ENCODE data around the gene GPX2. TPM values are rescaled to one million over a fixed set of nuclear protein-coding genes. Genes with fewer than 3 reads are reported as not detected.

Gene GPX2
- polyA plus RNA-seq, 5 donors: 0.55 to 1.2 (median 0.72) TPM

GRCh38 chr14:64960762-64961276, 18.3 kb upstream of the GPX2 start:
- DNase-seq: no peak

- DNase-seq: no peak
Observed at GRCh38 chr14:64958743-64959142, 16.2 kb upstream of the GPX2 start.

DNA sequence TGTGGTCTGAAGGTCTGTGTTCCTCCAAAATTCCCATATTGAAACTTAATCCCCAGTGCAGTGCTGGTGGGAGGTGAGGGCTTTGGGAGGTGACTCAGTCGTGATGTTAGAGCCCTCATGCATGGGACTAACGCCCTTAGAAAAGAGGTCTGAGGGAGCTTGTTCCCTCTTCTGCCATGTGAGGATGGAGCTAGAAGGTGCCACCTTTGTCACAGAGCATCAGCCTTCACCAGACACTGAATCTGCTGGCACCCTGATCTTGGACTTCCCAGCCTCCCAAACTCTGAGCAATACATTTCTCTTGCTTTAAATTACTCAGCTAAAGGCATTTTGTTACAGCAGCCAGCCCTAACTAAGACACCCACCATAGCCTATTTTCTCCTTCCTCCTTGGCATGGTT, 15.7 kb upstream of the GPX2 start:
- DNase-seq: no peak

DNA sequence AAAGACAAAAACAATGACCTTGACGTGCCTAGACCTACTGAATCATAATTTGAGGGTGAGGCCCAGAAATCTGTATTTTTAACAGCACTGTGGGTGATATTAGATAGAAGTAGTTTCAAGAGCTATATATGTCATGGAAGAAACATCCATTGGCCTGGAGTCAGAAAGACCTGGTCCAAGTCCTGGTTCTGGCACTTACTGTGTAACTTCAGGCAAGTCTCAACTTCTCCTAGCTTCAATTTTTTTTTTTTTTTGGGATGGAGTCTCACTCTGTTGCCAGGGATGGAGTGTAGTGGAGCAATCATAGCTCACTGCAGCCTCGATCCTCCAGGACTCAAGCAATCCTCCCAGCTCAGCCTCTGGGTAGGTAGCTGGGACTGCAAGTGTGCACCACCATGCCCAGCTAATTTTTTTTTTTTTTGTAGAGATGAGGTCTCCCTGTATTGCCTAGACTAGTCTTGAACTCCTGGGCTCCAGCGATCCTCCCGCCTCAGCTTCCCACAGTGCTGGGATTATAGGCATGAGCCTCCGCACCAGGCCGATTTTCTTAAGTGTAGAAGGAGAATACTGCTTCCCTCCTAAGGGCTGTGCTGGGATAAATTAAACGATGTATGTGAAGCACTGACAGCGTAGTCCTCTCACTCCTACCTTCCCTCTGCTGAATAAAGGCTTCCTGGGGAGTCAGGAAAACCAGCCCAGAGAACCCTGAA, 14.3 kb upstream of the GPX2 start:
- no peak for DNase-seq

- no peak for DNase-seq
Observed at GRCh38 chr14:64955297-64955696, 12.8 kb upstream of the GPX2 start.

DNA sequence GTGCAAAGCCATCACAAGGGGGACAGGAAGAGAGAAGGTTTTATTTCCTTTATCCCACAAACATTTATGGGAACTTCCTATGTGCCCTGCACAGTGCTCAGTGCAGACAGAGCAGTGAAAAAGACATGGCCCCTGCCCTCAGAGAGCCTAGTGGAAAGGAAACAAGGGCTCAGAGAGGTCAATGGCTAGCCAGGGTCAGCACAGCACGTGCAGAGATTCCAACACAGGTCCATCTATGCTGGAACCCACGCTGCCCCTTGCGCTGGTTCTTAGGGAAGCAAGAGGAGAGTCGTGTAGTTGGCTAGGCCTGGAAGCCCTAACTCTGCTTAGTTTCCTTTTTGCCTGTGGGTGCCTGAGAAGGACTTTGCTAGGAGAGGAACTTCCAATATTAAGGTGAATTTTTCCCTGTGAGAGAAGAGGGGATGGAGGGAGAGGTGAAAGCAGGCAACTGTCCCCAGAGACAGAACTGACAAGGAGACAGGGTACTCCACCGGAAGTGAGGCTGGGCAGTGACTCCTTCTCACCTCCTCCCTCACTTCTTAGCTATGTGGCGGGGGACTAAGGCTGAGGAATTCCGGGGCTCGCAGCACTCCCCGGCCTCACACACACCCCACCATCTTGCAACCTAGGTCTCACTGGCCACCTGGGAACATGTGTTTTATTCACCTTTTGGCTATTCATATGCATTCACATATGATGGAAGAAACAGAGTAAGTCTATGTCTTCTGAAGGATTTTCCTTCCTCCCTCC, 12.1 kb upstream of the GPX2 start:
- no peak for DNase-seq

- DNase-seq: no peak
Observed at GRCh38 chr14:64953661-64954060, 11.1 kb upstream of the GPX2 start.

GRCh38 chr14:64953310-64953654, 10.7 kb upstream of the GPX2 start:
- no peak for DNase-seq

DNA sequence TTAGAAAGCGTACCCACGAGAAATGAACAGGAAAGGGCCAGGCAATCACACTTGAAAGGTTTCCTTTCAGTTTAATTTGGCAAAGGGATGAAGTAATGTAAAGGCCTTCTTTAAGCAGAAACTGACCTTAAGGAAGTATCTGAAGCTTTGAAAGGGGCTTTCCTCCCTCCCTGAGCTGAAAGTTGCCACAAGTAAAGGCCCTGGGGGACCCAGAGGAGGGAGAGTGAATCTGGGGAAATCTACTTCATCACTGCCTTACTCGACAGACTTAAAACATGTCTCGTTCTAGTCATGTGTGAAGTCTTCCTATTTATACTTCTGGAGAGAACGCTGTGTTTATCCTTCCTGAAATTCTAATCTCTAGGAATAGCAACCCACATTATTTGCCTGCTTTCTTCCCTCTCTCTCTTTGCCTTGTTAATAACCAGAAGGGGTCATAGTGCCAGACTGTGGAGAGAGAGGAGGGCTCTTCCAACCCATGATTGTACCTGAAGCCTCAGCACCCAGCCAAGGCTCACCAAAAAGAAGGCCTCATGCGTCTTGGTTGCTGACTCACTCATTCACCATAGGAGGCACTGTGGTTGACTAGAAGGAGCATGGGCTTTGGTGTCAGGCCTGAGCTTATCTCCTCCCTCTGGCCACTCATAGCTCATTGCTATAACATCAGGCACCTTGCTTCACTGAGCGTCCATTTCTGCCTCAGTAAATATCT, 10.2 kb upstream of the GPX2 start:
- DNase-seq: no peak

GRCh38 chr14:64951724-64952123, 9.2 kb upstream of the GPX2 start:
- DNase-seq: no peak

DNA sequence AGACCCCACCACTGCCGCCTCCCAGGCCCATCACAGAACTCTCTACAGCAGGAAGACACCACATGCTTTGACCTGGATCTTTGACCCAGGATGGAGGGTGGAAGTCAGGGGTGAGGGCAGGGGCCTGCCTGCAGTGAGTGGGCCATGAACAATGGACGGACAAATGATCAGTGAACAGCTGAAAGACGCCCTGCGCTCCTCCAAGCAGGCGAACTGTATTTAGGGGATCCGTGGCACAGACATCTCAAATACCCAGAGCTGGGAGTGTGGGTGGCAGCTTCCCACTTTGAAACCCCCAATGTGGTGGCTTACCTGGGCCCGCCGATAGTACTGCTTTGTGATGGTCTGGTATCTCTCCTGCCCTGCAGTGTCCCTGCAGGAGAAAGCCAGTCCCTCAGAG, 8.7 kb upstream of the GPX2 start:
- no peak for DNase-seq

DNA sequence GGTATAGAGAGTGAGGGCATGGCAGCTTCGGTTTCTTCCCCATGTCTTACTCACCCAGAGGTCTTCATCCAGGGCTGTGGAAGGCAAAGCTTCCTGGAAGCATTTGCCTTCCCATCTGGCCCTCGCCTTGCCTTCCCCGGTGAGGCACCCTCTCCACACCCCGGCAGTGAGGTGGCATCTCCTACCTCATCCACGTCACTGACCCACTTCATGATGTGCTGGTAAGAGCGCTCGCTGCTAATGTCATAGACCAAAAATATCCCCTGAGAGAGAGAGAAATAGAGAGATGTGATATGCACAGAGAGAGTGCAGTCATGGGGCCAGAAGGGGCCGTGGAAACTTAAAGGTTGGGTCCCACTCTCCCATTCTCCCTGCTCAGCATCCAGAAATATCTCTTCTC, 8.3 kb upstream of the GPX2 start:
- DNase-seq: no peak

- DNase-seq: no peak
Observed at GRCh38 chr14:64948612-64949210, 6.2 kb upstream of the GPX2 start.

DNA sequence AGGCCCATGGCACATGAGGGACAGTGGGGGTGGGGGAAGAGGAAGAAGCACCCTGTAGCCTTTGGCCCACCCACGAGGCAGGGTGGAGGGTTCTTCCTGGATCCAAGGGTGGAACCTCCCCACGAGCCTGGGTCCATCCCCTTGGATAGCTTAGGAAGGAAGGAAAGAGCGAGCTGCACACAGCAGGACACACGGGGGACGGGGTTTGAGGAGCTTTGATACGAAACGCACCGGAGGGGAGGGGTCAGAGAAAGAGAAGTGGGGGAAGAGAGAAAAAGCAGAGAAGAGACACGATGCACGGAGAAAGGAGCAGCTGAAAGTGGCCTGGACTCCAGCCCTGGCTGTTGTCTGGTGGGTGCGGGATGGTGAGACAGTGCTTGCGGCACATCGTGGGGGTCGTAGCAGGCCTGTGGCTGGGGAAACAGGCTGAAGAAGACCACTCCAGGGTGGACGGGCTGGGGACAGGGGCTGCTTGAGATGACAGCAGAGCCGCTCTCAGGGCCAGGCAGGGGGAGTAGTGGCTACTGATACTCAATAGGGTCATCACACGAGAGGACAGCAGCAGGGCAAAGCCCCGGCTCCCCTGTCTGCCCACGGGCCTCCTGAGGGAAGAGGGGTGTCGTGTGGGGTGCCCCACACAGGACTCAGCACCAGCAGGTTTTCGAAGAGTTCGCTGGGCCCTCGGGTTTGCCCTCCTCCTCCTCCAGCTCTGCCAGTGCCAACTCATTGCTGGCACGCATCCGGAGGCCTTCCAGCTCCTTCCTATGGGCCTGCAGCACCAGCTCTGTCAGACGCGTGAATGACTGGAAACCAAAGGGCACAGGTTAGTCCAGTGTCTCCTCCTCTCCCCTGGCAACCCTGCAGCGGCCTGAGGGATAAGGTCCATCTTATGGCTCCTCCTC, 5.4 kb upstream of the GPX2 start:
- DNase-seq: no peak

GRCh38 chr14:64946310-64947045, 3.9 kb upstream of the GPX2 start:
- no peak for DNase-seq

DNA sequence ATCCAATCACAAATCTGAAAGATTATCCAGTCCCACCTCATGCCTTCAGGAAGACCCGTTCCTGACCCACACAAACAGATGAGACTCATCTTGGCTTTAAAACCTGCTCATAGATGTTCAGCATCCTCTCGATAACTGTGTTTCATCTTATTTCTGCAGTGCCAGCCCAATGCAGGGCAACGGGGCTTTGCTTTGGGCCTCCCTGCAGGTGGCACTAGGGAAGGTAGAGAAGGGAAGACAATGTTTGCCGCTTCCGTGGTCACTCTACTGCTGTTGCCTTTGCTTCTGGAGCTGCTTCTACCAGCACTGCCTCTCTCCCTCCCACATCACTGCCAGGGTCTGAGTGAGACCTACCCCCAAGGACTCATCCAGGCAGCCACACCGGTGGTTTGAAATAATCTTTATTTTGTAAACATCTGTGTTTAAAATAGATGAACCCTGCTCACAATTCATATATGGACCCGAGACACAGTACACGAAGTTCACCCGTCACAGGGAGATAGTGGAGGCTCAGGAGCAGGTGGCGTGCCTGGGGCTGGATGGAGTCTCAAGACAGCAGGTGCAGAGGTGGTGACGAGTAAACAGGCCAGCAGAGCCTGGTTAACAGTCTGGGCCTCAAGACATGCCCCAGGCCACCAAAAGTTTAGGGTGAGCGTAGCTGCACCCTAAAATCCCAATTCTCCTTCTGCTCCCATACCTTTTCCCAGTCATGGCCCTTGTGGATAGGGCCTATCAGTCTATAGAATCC, 3.1 kb upstream of the GPX2 start:
- no peak for DNase-seq

GRCh38 chr14:64944861-64945260, 2.3 kb upstream of the GPX2 start:
- DNase-seq: no peak

DNA sequence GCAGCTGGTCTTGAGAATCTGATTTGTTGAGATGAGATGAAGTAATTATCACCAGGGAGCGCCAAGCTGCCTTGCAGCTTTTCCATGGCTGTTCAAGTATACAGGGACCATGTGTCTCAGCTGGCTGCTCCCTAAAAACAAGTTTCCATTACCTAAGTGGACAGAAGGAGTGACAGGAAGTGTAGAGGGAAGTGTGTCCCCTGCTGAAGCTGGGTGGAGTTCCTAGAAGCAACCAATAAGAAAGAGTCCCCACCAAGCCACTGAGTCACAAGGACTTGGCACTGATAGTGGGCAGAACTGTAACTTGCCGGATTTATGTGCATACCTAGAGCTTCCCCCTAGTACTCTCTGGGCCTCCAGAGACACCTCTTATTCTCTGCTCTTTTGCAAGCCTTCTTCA, 1.5 kb upstream of the GPX2 start:
- DNase-seq: no peak

GRCh38 chr14:64943556-64943955, 1.0 kb upstream of the GPX2 start:
- no peak for DNase-seq

Data from right lung (tissue), 5 donors.